HG02798 (cell line): ENCODE measurements around the gene LGALS3BP.
"Not testable (repeated sequence)": the region's sequence is repeated elsewhere in the genome, so short reads cannot be mapped to it uniquely, and the experiment has no call there.

ENCODE experiments used
- ATAC-seq: cut with Tn5 transposase; IDR thresholded peaks from one replicate; pipeline ENCODE4 v1.9.1; 2021; ENCODE audit warnings: mild to moderate bottlenecking; ENCODE audit not compliant: unreplicated experiment, poor library complexity

LGALS3BP gene, protein sequence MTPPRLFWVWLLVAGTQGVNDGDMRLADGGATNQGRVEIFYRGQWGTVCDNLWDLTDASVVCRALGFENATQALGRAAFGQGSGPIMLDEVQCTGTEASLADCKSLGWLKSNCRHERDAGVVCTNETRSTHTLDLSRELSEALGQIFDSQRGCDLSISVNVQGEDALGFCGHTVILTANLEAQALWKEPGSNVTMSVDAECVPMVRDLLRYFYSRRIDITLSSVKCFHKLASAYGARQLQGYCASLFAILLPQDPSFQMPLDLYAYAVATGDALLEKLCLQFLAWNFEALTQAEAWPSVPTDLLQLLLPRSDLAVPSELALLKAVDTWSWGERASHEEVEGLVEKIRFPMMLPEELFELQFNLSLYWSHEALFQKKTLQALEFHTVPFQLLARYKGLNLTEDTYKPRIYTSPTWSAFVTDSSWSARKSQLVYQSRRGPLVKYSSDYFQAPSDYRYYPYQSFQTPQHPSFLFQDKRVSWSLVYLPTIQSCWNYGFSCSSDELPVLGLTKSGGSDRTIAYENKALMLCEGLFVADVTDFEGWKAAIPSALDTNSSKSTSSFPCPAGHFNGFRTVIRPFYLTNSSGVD

GRCh38 chr17:78979780-78980623 lies at the start of gene LGALS3BP:
TSS of gene LGALS3BP (minus strand) at chr17:78979923. CDS start at chr17:78977191, 2,732 bp downstream.
- no peak for ATAC-seq

DNA sequence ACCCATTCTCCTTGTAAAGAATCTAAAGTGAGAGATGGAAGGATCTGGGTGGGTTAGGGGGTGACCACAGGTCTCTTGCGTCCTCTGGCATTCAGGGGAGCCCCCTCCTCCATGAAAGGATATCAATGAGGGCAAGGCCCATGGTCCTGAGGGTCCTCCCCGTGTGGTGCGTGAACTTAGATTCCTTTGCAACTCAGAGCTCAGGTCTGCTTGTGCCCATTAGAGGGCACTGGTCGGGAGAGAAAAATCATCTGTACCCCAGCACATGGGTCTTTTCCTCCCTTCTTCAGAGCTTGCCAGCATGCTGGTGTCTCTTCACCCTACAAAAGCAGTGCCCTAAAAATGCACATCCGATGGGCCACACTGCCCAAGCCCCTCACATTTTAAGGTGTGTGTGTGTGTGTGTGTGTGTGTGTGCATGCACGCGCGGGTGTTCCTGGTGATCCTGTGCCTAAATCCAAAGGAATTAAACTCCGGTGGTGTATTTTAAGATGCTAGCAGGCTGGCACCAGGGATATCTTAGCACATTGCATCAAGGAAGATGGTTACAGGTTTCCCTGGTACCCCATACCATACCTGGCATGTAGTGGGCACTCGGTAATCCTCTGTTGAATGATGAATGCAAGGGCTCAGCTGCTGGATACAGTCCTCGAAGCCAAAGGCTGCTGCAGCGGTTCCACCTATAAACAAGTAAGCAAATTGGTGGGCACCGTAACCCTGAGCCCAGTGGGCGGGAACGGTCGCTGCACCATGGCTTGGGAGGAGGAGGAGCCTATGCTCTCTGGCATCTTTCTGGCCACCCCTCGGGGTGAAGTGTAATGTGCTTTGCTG lies 49.0 kb upstream of the LGALS3BP start:
- no peak for ATAC-seq

GRCh38 chr17:79027925-79028491 lies 48.3 kb upstream of the LGALS3BP start:
- no peak for ATAC-seq

DNA sequence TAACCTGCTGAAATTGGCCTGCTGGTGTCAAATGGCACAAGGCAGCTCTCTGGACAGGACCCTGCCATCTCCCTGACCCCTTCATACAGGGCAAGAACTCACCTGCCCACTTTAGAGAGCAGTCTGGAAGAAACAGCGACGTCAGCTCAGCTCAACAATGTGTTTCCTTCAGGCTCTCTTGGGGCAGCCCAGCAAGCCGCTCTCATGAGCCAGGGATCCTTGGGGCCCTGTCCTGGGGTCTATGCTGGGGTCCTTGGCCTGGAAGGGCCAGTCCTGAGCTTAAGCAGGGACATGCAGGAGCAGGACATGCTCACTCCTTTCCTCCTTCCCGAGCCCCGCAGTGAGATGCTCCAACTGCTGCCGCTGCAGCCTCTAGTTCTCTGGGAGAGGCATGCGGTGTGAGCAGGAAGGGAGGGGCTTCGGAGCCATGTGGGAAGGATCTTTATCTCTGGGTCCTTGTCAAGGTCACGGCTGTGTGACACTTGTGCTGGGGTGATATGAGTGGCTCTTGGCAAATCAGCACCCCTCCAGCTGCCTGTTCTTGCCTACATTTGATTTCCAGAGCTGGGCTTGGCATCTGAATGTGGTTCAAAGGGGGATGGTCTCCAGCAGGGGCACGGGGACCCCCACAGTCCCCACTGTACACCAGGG lies 47.7 kb upstream of the LGALS3BP start:
- ATAC-seq: no peak

DNA sequence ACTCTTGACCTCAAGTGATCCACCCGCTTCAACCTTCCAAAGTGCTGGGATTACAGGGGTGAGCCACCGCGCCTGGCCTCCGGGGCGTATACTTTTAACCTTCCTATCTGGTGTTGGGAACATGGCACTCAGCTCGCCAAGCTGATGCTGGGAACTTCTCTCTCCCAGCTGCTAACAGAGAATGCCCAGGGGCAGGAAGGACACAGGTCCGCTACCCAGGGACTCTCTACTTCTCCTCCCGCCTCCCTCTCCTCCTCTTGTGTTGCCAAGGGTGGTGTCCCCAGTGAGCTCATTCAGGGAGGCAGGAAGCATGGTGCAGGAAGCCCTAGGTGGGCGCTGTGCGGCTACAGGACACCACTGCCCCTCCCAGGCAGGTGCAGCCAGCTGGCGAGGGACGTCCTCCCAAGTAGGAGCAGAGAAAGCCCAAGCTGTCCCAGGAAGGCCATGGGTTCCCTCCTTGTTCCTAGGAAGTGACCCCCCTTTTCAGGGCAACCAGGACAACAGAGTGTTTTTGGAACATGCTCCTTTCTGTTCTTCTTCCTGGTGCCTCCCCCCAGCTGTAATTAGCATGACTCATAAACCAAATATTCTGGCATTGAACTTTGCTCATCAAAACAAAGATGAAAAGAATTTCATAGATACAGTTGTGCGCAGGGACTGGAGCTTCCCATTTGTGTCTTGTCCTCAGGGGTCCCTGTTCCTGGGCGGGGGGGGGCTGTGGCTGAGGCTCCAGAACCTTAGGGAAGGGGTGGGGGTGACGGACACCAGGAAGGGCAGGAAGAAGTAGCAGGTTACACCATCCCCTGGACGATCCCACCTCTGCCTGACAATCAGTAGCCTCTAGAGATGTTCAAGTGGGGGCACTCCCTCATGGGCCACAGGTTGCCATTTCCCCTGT lies 46.9 kb upstream of the LGALS3BP start:
- no peak for ATAC-seq

- ATAC-seq: no peak
These were observed 45.4 kb upstream of the LGALS3BP start for GRCh38 chr17:79024901-79025737.

GRCh38 chr17:79023886-79024771 lies 44.4 kb upstream of the LGALS3BP start, which contains the start of gene C1QTNF1:
TSS of gene C1QTNF1 (plus strand) at chr17:79024169. CDS start at chr17:79043969, 19,800 bp downstream.
- ATAC-seq: no peak

DNA sequence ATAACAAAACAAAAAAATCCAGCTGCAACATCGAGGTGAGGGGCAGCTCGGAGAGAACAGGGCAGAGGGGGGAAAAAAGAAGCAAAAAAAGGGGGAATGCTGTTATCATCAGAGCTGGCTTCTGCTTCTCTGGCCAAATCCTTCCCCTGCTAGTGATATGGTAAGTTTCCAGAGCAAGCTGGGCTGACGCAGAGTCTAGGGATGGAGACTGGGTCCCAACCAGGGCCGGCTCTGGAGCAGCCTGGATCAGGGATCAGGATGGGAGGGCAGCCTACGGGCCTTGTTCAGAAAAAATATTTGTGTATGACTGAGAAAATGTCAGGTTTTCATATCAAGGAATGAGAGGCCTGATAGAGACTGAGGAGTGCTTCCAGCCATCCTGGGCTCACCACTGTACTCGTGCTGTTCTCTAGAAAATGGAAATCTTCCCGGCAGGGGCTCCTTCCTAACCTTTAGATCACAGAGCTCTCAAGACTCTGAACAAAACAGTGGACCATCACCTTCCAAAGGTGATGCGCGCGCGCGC lies 43.5 kb upstream of the LGALS3BP start:
- no peak for ATAC-seq

GRCh38 chr17:79022507-79022991 lies 42.8 kb upstream of the LGALS3BP start:
- no peak for ATAC-seq

- ATAC-seq: not testable (repeated sequence)
These were observed 42.2 kb upstream of the LGALS3BP start for GRCh38 chr17:79021929-79022328.

DNA sequence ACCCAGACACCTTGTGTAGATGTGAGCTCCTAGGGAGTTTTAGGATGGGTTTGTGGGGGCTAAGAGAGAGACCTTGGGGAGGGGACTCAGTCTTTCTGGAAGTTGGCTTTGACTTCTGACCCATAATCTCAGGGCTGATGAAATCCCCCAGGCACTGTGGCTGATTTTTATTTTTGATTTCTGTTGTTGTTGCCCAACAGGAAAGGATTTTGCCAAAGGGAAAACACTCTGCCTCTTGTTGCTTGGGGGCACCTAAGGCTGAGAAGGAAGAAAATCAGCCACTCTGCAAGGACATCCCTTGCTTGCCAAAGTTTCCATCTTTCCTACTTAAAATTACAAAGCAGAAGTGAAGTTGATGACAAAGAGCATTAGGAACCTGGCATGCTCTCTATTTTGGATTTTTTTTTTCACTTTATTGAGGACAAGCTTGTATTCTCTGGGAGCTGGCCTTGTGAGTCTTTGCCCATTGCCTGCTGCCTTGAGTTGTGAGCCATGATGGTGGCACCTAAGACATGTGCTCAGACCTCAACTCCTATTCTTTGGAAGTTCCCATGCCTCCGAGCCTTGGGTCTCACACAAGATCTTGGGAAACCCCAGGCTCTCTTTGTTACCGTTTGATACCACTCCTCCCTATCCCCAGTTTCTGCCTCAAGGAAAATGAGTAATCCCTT lies 41.0 kb upstream of the LGALS3BP start:
- ATAC-seq: no peak

- no peak for ATAC-seq
These were observed 40.2 kb upstream of the LGALS3BP start for GRCh38 chr17:79019632-79020584.

DNA sequence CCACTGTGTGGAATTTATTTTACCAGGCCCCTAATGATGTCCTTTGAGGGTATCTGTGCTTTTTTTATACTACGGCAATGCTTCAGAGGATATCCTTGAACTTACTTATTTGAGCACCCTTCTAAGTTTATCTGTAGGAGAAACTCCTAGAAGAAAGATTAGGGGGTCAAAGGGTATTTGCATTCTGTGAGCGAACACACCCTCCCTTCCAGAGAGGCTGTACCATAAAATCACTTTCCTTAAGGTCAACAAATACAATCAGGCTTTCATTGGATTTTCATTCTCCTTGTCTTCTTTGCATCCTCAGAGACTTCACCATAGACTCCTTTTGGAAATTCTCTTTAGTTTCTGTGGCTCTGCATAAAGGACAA lies 39.5 kb upstream of the LGALS3BP start:
- no peak for ATAC-seq

DNA sequence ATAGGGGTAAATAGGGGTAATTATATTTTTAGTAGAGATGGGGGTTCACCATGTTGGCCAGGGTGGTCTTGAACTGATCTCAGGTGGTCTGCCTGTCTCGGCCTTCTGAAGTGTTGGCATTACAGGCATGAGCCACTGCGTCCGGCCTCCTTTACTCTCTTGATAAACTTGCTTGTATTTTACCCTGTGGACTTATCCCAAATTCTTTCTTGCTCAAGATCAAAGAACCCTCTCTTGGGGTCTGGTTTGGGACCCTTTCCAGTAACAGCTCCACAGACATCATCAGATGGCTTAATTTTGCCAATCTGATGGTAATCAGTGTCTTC lies 38.6 kb upstream of the LGALS3BP start:
- ATAC-seq: no peak
